Astrocyte of the cerebellum (primary cell): ENCODE results near the gene HEATR1.

Experiments used
- DNase-seq: peaks from one replicate; pipeline ENCODE4 v3.0.0-alpha.2; 2011; ENCODE audit warnings: low read depth
- H3K4me3 ChIP-seq: 2 replicates; pipeline ENCODE4 v1.5.1; 2011; ENCODE audit warnings: mild to moderate bottlenecking, low read depth, low read length, moderate library complexity
- CTCF ChIP-seq: IDR thresholded peaks from 2 replicates; pipeline ENCODE4 v1.5.1; 2012; ENCODE audit warnings: low read length, low read depth, moderate library complexity, mild to moderate bottlenecking; ENCODE audit errors: missing control alignments
- in situ Hi-C: cut with HindIII; loops from 2 replicates; pipeline ENCODE4 v1.10.0; 2017; ENCODE audit warnings: low sequenced_read_pairs

The HEATR1 gene

GRCh38 chr1:236568285-236568894 is 35.9 kb downstream of the HEATR1 start:
- TF ChIP-seq CTCF, result no peak
- no peak for DNase-seq
- H3K4me3 ChIP-seq, result no peak overlapping the region
- in situ Hi-C loops, result no loop called here

GRCh38 chr1:236565530-236565929 is 38.8 kb downstream of the HEATR1 start:
- TF ChIP-seq CTCF, result no peak
- in situ Hi-C loops, result no loop called here
- no peak overlapping the region for H3K4me3 ChIP-seq
- DNase-seq, result no peak

- no peak for DNase-seq
- H3K4me3 ChIP-seq, result no peak overlapping the region
- in situ Hi-C loops, result no loop called here
- no peak for TF ChIP-seq CTCF
Measured at GRCh38 chr1:236561976-236562375, 42.3 kb downstream of the HEATR1 start.

GRCh38 chr1:236560213-236560771 is 44.0 kb downstream of the HEATR1 start:
- peak; percentile 3 for TF ChIP-seq CTCF

GRCh38 chr1:236558846-236559245 is 45.5 kb downstream of the HEATR1 start:
- no peak for TF ChIP-seq CTCF
- DNase-seq, result no peak
- in situ Hi-C loops, result no loop called here
- H3K4me3 ChIP-seq, result no peak overlapping the region

More at GRCh38 chr1:236560213-236560771, 44.0 kb downstream of the HEATR1 start:
- in situ Hi-C loops, result no loop called here
- no peak for DNase-seq
- H3K4me3 ChIP-seq, result no peak overlapping the region

GRCh38 chr1:236558081-236558480 is 46.2 kb downstream of the HEATR1 start:
- in situ Hi-C loops, result no loop called here
- H3K4me3 ChIP-seq, result no peak overlapping the region
- DNase-seq, result no peak
- TF ChIP-seq CTCF, result no peak
